SK-N-SH treated with all-trans-retinoic acid at 6 μM for 48 hours (cell line): Measurements from ENCODE around the gene TEAD3.

Source experiments
- ATAC-seq: fragments of 200-7000 bp; cut with Tn5 transposase; 3 replicates; pipeline ENCODE4 v1.9.1; 2020; ENCODE audit warnings: mild to moderate bottlenecking, moderate library complexity
- BACH2 ChIP-seq: fragments of 250-450 bp; sonication (Bioruptor Pico); IDR thresholded peaks from 2 replicates; pipeline ENCODE4 v1.9.0; 2021; ENCODE audit warnings: mild to moderate bottlenecking, borderline replicate concordance
- CSDC2 ChIP-seq: fragments of 250-450 bp; sonication (Bioruptor Pico); IDR thresholded peaks from 2 replicates; pipeline ENCODE4 v1.5.0; 2020; ENCODE audit warnings: mild to moderate bottlenecking, moderate library complexity
- ESRRG ChIP-seq: fragments of 250-450 bp; sonication (Bioruptor Pico); IDR thresholded peaks from 2 replicates; pipeline ENCODE4 v1.6.1; 2021; ENCODE audit warnings: mild to moderate bottlenecking
- GLIS3 ChIP-seq: fragments of 250-450 bp; sonication (Bioruptor Pico); IDR thresholded peaks from 2 replicates; pipeline ENCODE4 v1.5.0; 2020; ENCODE audit warnings: mild to moderate bottlenecking, moderate library complexity
- ISL1 ChIP-seq: fragments of 250-450 bp; sonication (Bioruptor Pico); IDR thresholded peaks from 2 replicates; pipeline ENCODE4 v2.1.2; 2022; ENCODE audit warnings: mild to moderate bottlenecking, moderate library complexity
- OSR1 ChIP-seq: fragments of 250-450 bp; sonication (Bioruptor Pico); IDR thresholded peaks from 2 replicates; pipeline ENCODE4 v1.8.0; 2022; ENCODE audit warnings: moderate library complexity, mild to moderate bottlenecking, inconsistent platforms
- PPARA ChIP-seq: fragments of 250-450 bp; sonication (Bioruptor Pico); IDR thresholded peaks from 2 replicates; pipeline ENCODE4 v1.5.0; 2020; ENCODE audit warnings: mild to moderate bottlenecking, borderline replicate concordance
- SNAI2 ChIP-seq: fragments of 250-450 bp; sonication (Bioruptor Pico); IDR thresholded peaks from 2 replicates; pipeline ENCODE4 v1.5.0; 2020; ENCODE audit warnings: mild to moderate bottlenecking, moderate library complexity
- TCF4 ChIP-seq: fragments of 250-450 bp; sonication (Bioruptor Pico); IDR thresholded peaks from 2 replicates; pipeline ENCODE4 v1.8.0; 2021; ENCODE audit warnings: mild to moderate bottlenecking, moderate library complexity, borderline replicate concordance
- TOX ChIP-seq: fragments of 250-450 bp; sonication (Bioruptor Pico); IDR thresholded peaks from 2 replicates; pipeline ENCODE4 v1.8.0; 2021; ENCODE audit warnings: mild to moderate bottlenecking, moderate library complexity, borderline replicate concordance
- ZC3H10 ChIP-seq: fragments of 250-450 bp; sonication (Bioruptor Pico); IDR thresholded peaks from 2 replicates; pipeline ENCODE4 v1.5.1; 2021; ENCODE audit warnings: mild to moderate bottlenecking, moderate library complexity
- ZFP3 ChIP-seq: fragments of 250-450 bp; sonication (Bioruptor Pico); IDR thresholded peaks from 2 replicates; pipeline ENCODE4 v1.5.0; 2020; ENCODE audit warnings: mild to moderate bottlenecking, moderate library complexity
- ZNF565 ChIP-seq: fragments of 450-650 bp; formaldehyde crosslinking; conservative IDR thresholded peaks from 2 replicates; pipeline ENCODE4 v1.5.0; 2020; ENCODE audit warnings: low read depth, mild to moderate bottlenecking, moderate library complexity
- ZNF70 ChIP-seq: fragments of 450-650 bp; formaldehyde crosslinking; IDR thresholded peaks from 2 replicates; pipeline ENCODE4 v1.5.0; 2020; ENCODE audit warnings: mild to moderate bottlenecking, moderate library complexity
- ZNF8 ChIP-seq: fragments of 450-650 bp; formaldehyde crosslinking; IDR thresholded peaks from 2 replicates; pipeline ENCODE4 v1.5.0; 2020; ENCODE audit warnings: mild to moderate bottlenecking, moderate library complexity
- TF ChIP-seq, protein P1 (sequence below): fragments of 250-450 bp; sonication (Bioruptor Pico); IDR thresholded peaks from 2 replicates; pipeline ENCODE4 v1.5.1; 2021; ENCODE audit warnings: mild to moderate bottlenecking, moderate library complexity
- TF ChIP-seq, protein P2 (sequence below): fragments of 250-450 bp; sonication (Bioruptor Pico); IDR thresholded peaks from 2 replicates; pipeline ENCODE4 v1.8.0; 2021; ENCODE audit warnings: low read depth, mild to moderate bottlenecking, moderate library complexity, borderline replicate concordance
- TF ChIP-seq, protein P3 (sequence below): fragments of 250-450 bp; sonication (Bioruptor Pico); IDR thresholded peaks from 2 replicates; pipeline ENCODE4 v1.5.0; 2020; ENCODE audit warnings: mild to moderate bottlenecking, moderate library complexity
- TF ChIP-seq, protein P4 (sequence below): fragments of 250-450 bp; sonication (Bioruptor Pico); IDR thresholded peaks from 2 replicates; pipeline ENCODE4 v1.8.0; 2020; ENCODE audit warnings: mild to moderate bottlenecking, moderate library complexity, borderline replicate concordance
- TF ChIP-seq, protein P5 (sequence below): fragments of 250-450 bp; sonication (Bioruptor Pico); IDR thresholded peaks from 2 replicates; pipeline ENCODE4 v1.5.1; 2020; ENCODE audit warnings: low read depth, mild to moderate bottlenecking, moderate library complexity

The TEAD3 gene

DNA sequence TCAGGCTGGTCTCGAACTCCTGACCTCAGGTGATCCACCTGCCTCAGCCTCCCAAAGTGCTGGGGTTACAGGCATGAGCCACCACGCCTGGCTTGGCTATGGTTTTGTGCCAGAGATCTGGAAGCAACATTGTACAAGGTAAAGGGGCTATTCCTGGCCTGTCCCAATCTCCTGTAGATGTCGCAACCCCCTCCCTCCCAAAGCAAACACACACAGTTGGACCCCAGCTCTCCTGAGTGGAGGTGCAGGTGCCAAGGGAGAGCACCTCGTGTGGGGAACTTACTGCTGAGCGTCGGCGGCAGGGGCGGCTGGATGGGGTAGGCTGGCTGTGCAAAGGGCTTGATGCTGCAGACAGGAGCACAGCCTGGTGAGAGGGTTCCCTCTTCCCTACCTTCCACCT lies 19.9 kb downstream of the TEAD3 start:
- ATAC-seq: no peak
- TF ChIP-seq ZNF70 (CRISPR knock-in tag): no peak
- TF ChIP-seq, protein P1, sequence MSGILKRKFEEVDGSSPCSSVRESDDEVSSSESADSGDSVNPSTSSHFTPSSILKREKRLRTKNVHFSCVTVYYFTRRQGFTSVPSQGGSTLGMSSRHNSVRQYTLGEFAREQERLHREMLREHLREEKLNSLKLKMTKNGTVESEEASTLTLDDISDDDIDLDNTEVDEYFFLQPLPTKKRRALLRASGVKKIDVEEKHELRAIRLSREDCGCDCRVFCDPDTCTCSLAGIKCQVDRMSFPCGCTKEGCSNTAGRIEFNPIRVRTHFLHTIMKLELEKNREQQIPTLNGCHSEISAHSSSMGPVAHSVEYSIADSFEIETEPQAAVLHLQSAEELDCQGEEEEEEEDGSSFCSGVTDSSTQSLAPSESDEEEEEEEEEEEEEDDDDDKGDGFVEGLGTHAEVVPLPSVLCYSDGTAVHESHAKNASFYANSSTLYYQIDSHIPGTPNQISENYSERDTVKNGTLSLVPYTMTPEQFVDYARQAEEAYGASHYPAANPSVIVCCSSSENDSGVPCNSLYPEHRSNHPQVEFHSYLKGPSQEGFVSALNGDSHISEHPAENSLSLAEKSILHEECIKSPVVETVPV (CRISPR knock-in tag): no peak
- TF ChIP-seq, protein P2, sequence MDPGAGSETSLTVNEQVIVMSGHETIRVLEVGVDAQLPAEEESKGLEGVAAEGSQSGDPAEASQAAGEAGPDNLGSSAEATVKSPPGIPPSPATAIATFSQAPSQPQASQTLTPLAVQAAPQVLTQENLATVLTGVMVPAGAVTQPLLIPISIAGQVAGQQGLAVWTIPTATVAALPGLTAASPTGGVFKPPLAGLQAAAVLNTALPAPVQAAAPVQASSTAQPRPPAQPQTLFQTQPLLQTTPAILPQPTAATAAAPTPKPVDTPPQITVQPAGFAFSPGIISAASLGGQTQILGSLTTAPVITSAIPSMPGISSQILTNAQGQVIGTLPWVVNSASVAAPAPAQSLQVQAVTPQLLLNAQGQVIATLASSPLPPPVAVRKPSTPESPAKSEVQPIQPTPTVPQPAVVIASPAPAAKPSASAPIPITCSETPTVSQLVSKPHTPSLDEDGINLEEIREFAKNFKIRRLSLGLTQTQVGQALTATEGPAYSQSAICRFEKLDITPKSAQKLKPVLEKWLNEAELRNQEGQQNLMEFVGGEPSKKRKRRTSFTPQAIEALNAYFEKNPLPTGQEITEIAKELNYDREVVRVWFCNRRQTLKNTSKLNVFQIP (CRISPR knock-in tag): no peak
- TF ChIP-seq SNAI2 (CRISPR knock-in tag): no peak
- TF ChIP-seq GLIS3 (CRISPR knock-in tag): no peak
- TF ChIP-seq TOX (CRISPR knock-in tag): no peak
- TF ChIP-seq ISL1 (CRISPR knock-in tag): no peak
- TF ChIP-seq TCF4 (CRISPR knock-in tag): no peak
- no peak for TF ChIP-seq ZNF565
- TF ChIP-seq BACH2 (CRISPR knock-in tag): no peak
- no peak for TF ChIP-seq ZFP3 (CRISPR knock-in tag)
- no peak for TF ChIP-seq ZC3H10 (CRISPR knock-in tag)
- no peak for TF ChIP-seq ZNF8 (CRISPR knock-in tag)
- TF ChIP-seq CSDC2 (CRISPR knock-in tag): no peak
- TF ChIP-seq, protein P3, sequence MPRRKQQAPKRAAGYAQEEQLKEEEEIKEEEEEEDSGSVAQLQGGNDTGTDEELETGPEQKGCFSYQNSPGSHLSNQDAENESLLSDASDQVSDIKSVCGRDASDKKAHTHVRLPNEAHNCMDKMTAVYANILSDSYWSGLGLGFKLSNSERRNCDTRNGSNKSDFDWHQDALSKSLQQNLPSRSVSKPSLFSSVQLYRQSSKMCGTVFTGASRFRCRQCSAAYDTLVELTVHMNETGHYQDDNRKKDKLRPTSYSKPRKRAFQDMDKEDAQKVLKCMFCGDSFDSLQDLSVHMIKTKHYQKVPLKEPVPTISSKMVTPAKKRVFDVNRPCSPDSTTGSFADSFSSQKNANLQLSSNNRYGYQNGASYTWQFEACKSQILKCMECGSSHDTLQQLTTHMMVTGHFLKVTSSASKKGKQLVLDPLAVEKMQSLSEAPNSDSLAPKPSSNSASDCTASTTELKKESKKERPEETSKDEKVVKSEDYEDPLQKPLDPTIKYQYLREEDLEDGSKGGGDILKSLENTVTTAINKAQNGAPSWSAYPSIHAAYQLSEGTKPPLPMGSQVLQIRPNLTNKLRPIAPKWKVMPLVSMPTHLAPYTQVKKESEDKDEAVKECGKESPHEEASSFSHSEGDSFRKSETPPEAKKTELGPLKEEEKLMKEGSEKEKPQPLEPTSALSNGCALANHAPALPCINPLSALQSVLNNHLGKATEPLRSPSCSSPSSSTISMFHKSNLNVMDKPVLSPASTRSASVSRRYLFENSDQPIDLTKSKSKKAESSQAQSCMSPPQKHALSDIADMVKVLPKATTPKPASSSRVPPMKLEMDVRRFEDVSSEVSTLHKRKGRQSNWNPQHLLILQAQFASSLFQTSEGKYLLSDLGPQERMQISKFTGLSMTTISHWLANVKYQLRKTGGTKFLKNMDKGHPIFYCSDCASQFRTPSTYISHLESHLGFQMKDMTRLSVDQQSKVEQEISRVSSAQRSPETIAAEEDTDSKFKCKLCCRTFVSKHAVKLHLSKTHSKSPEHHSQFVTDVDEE (CRISPR knock-in tag): no peak
- no peak for TF ChIP-seq ESRRG (CRISPR knock-in tag)
- no peak for TF ChIP-seq PPARA (CRISPR knock-in tag)
- no peak for TF ChIP-seq OSR1 (CRISPR knock-in tag)

DNA sequence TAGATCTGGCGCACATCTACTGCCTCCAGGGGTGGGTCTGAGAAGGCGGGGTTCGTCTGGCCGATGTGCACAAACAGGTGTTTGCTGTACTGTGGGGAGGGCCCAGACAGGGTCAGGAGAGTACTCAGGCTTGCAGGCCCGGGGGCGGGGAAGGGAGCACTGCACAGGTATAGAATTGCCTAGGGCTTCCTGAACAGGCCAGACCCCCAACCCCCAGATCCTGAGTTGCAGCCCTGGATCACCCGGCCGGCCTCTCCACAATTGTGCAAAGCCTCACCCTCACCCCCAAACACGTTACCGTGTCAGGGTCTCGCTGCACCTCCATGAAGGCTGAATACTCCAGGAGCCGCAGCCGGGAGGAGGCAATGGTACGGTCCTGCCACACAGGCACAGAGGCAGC lies 20.9 kb downstream of the TEAD3 start:
- no peak for ATAC-seq

More for the DNA sequence above, 20.9 kb downstream of the TEAD3 start:
- TF ChIP-seq, protein P3 (CRISPR knock-in tag): no peak
- TF ChIP-seq OSR1 (CRISPR knock-in tag): no peak
- TF ChIP-seq, protein P4, sequence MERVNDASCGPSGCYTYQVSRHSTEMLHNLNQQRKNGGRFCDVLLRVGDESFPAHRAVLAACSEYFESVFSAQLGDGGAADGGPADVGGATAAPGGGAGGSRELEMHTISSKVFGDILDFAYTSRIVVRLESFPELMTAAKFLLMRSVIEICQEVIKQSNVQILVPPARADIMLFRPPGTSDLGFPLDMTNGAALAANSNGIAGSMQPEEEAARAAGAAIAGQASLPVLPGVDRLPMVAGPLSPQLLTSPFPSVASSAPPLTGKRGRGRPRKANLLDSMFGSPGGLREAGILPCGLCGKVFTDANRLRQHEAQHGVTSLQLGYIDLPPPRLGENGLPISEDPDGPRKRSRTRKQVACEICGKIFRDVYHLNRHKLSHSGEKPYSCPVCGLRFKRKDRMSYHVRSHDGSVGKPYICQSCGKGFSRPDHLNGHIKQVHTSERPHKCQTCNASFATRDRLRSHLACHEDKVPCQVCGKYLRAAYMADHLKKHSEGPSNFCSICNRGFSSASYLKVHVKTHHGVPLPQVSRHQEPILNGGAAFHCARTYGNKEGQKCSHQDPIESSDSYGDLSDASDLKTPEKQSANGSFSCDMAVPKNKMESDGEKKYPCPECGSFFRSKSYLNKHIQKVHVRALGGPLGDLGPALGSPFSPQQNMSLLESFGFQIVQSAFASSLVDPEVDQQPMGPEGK (CRISPR knock-in tag): no peak
- TF ChIP-seq, protein P2 (CRISPR knock-in tag): no peak
- TF ChIP-seq GLIS3 (CRISPR knock-in tag): no peak
- no peak for TF ChIP-seq ZNF70 (CRISPR knock-in tag)
- no peak for TF ChIP-seq ESRRG (CRISPR knock-in tag)
- TF ChIP-seq, protein P5, sequence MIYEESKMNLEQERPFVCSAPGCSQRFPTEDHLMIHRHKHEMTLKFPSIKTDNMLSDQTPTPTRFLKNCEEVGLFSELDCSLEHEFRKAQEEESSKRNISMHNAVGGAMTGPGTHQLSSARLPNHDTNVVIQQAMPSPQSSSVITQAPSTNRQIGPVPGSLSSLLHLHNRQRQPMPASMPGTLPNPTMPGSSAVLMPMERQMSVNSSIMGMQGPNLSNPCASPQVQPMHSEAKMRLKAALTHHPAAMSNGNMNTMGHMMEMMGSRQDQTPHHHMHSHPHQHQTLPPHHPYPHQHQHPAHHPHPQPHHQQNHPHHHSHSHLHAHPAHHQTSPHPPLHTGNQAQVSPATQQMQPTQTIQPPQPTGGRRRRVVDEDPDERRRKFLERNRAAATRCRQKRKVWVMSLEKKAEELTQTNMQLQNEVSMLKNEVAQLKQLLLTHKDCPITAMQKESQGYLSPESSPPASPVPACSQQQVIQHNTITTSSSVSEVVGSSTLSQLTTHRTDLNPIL: no peak
- TF ChIP-seq ZC3H10 (CRISPR knock-in tag): no peak
- TF ChIP-seq SNAI2 (CRISPR knock-in tag): no peak
